ENCODE data around the gene NKD1.

Gene NKD1

DNA sequence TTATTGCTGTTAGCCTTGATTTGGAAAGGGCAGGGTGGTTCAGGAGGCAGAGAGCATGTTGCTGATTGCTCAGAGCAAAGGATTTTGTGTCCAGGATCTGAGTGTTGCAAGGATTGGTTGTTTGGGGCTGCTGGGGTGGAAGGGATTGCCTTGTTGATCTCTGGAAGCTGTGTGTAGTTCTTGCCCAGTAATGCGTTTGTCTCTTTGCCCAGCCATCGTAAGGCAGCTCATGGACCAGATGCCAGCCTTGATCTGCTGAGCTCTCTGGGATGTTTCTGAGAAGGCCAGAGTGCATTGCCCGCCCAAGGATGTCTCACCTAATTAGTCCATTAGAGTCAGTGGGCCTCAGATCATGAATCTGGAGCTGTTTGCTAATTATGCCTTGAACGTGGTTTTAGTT is 33.6 kb downstream of the NKD1 start:
- no peak for DNase-seq

GRCh38 chr16:50583211-50583610 is 35.0 kb downstream of the NKD1 start:
- no peak for DNase-seq

DNA sequence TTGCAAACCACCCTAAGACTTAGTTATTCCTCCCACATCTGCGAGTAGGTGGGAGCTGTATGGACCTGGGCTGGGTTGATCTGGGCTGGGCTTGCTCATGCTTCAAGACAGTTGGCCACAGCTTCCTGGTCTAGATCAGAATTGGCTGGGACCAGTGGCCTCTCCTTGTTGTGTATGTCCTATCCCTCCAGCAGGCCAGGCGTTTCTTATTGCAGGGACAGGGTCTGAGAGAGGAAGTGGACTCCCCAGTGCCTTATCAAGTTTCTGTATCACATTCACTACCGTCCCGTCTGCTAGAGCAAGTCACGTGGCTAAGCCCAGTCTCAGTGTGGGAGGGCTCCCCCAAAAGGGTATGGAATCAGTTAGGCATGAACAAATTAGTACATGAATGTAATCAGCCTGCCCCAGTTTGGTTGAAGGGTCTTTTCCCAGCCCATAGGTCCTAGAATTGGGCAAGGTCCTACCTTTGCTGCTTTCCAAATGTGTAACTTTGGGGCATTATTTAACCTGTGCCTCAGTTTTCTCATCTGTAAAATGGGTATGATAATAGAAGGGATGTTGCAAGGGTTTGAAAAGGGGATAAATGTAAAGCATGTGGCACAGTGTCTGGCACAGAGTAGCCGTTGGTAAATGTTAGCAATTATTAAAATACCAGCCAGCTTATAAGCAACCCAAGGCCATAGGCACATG is 36.0 kb downstream of the NKD1 start:
- DNase-seq: no peak

GRCh38 chr16:50585331-50585776 is 37.2 kb downstream of the NKD1 start:
- no peak for DNase-seq

DNA sequence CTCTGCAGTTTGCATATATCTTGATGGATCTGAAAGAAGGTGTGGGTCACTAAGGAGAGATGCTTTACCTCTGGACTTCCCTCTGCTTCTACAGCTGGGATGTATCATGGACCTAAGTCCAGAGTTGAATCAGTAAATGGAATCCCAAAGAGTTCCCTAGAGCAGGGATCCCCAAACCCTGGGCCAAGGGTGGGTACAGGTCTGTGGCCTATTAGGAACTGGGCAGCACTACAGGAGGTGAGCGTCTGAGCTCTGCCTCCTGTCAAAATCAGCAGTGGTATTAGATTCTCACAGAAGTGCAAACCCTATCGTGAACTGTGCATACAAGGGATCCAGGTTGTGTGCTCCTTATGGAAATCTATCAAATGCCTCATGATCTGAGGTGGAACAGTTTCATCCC is 39.3 kb downstream of the NKD1 start:
- no peak for DNase-seq

DNA sequence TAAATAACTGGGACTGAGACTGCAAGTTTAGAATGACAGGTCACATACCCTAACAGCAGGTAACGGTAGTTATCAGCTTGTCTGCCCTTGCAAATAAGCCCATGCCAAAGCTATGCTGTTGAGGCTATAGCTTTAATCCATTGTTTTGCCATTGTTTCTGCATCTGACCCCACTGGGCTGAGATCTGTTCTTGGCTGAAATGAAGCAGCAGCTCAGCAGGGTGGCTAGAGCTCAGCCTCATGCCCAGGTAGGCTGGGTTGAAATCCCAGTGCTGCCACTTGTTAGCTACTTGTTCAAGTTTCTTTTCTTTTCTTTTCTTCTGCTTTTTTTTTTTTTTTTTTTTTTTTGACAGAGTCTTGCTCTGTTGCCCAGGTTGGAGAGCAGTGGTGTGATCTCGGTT is 40.1 kb downstream of the NKD1 start:
- no peak for DNase-seq

DNA sequence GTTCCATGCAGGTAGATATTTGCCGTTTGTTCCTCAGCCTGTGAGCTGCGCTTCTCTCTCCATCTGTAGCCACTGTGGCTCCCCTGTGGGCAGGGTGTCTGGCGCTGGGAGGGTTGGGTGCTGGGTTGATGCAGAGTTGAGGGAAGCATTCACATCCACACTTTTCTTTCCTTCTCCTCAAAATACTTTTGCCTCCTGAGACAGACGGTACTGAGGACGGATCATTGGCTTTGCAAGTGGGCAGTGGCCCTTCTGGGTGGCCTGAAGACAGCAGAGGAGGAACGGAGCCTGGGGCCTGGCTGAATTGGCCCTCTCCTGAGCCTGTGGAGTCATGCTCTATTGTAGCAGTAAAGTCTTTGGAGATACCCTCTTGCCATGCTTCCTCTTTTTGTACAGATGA is 43.0 kb downstream of the NKD1 start:
- no peak for DNase-seq

- DNase-seq: no peak
Measured at GRCh38 chr16:50591800-50592771, 43.9 kb downstream of the NKD1 start.

GRCh38 chr16:50592996-50593395 is 44.8 kb downstream of the NKD1 start:
- DNase-seq: no peak

DNA sequence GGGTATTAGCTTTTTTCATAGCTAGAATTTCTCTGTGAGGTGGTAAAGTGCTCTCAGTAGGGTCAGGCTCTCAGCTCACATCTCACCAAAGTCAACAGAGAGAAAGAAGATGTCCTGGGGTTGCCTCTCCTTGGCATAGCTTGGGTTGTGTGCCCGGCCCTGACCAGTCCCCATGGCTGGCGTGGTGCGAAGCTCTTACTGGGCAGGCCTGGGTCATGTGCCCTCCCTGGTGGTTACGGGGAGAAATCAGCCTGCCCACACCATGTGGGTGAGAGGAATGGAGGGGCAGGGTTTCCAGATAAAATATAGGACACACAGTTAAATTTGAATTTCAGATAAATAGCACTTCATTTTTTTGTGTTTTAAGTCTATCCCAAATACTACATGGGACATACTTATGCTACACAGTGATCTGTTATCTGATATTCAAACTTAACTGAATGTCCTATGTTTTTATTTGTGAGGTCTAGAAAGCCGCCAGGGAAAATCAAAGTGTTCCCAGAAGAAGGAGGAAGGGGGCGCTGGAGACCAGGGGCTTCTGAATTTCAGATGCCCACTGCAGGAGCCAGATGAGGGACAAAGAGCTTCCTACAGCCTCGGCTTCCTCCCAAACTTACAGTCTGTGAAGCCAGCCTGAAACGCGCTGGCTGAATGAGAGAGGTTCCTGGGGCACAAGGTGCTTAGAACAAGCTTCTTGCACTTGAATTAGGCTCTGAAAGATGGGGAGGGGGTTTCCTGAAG is 45.4 kb downstream of the NKD1 start:
- no peak for DNase-seq

DNA sequence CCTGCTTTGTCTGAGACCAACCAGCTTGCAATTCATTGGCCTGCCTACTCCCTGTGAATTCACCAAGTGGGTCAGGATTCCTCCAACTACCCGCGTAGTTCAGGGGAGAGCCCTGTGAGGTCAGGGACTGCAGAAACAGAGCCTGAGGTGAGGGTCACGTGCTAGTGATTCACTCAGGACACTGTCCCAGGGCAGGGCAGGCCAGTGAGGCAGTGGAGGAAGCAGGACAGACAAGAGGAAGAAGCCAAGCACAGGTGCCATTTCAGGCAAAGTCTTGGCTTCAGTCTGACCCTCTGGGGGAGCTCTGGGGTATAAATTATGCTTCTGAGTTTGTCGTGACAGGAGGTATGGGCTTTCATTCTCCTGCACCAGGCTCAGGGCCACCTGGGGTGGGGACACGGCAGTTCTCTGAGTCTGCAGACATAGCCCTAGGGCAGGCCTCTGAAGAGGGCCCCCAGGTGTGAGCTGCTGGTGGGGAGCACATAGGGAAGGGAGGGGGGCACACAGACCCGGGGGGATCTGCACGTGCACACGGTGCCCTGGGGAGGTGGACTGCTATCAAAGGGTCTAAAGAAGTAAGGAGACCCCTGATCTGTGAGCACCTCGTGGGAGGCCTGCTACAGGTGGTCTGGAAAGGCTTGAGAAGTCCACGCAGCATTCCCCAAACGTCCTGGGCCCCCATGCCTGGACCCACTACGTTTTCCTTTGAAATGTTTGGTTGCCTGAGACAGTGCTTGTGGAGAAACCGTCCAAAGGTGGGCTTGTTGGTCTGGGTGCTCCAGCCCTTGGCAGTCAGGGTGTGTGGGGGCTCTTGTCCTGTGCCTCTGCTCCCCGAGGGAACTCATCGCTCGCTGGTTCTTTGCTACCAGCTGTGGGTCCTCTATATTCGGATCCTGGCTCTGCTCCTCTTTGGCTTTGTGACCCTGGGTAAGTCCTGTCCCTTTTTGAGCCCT is 46.4 kb downstream of the NKD1 start:
- DNase-seq: no peak

DNA sequence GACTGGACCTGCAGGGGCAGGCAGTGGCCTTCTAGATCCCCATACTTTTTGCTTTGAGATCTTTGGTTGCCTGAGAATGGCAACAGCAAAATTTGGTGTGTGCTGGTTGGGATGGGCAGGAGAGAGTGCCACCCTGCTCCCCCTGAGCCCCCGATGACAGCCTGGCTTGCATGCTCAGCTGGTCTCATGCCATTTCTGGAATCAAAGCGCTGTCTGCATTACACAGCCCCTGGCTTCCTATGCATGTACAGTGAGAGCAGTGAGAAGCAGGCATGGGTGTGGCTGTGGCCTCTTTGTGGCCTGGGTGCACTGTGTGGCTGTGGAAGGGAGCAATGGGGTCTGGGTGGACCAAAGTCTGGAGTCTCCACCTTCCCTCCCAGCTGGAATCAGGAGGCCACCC is 47.7 kb downstream of the NKD1 start:
- DNase-seq: no peak

DNA sequence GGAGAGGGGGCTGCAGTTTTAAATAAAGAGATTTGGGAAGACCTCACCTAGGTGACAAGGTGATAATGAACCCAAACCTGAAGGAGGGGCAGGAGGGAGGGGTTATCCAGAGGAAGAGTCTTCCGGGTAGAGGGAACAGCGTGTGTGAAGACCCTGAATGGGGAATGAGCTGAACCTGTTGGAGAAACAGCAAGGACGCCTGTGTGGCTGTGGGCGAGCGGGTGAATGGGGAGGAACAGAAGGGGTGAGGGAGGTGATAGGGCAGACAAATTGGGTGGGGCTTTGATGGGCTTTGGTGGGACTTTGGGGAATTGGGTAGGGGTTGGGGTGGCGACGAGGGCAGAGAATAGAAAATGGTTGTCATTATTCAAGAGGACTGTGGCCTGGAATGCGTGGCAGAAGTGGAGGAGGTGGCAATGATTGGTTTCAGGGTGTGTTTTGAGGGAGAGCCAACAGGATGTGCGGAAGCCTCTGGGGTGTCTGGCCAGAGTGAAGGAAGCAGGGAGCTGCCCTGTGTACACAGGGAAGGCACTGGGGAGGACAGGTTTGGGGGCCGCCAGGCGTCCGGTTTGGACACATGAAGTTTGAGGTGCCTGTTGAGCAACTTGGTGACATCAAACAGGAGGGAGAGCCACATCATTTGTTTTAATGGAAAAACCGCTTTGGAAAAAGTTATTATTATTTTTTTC is 48.7 kb downstream of the NKD1 start:
- DNase-seq: no peak

- no peak for DNase-seq
Measured at GRCh38 chr16:50597563-50598255, 49.5 kb downstream of the NKD1 start.

- DNase-seq: no peak
Measured at GRCh38 chr16:50598256-50598894, 50.2 kb downstream of the NKD1 start.

DNA sequence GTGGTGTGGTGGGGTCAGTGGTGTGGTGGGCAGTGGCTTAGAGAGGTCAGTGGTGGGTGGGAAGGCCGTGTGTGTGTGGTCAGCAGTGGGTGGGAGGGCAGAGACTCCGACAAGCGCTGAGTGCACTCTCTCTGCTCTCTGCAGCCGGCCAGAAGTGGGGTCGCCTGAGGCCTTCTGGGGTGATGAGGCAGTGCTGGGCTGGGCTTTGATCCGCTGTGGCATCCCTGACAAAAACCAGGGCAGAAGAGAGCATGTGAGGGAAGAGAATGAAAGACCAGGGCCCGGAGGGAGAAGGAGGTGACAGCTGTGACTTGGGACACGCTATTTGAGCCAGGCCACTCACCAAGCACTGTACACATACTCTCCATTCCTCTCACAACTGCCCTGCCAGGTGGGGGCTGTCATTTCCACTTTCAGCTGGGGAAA is 50.8 kb downstream of the NKD1 start:
- DNase-seq: no peak

DNA sequence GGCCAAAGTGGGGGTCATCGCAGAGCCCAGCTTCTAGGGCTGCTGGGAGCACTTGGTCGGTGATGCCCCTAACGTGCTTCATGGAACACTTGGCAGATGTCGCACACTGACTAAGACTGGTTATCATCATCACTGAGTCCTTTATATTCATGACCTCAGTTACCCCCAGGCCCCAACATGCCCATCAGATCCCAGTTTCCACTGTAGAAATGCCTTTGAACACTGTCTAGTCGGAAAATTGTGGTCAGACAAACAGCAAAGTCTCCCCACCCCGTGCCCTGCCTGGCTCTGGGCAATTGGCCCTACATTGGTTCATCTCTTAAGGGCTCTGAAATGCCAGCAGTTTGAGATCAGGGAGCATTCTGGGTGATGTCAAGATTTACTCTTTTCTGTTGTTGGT is 51.3 kb downstream of the NKD1 start:
- DNase-seq: no peak

DNA sequence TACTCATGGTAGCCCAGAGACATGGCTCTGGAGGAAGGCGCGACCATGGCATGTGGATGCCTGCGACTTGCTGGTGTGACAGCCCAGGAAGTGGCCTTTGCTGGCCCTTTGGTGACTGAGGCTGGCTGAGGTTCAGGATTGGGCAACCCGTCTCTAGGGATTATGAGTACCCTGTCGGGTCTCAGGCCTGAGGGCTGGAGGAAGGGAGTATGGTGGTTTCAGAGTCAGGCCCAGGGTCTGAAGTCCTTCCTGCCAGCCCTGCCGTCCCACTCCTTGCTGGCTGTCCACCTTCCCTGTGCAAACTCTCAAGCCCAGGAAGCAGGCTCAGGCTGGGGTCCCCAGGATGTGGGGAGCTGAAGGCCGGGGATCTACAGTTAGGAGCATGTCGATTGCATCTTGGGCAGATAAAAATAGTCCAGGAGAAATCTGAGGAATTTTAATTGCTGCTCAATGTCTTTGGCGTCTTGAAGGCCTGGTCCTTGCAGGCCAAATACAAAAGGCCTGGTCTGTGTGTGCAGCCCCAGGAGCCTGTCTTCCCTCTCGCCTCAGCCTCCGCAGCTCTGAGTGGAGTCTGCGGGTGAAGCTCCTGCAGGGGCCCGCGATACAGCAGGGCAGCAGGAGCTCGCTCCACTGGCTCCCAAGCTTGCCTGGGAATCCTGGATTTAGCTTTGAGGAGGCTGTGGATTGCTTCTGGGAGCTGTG is 52.5 kb downstream of the NKD1 start:
- no peak for DNase-seq

GRCh38 chr16:50601341-50601740 is 53.1 kb downstream of the NKD1 start:
- DNase-seq: no peak

DNA sequence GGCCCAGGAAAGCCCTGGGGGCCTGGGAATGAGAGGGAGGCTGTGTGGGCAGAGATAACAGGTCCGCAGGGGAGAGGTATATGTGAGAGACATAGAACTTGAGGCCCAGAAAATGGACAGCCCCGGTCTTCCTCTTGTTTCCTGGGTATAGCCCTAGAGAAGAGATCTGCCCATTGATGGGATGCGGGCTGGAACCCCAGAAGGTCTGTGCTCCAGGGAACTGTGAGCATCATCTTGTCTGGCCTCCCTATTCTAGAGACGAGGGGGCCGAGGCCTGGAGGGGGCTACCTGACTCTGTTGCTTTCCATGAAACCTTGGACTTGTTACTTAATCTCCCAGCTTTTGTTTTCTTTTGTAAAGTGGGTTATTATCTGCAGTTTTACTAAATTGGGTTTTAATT is 53.9 kb downstream of the NKD1 start:
- DNase-seq: no peak

All from effector CD4-positive, alpha-beta T cell (primary cell).